Liver (tissue), 9 donors: ENCODE data around the gene KAZN. TPM values are rescaled to one million over a fixed set of nuclear protein-coding genes. Genes with fewer than 3 reads are reported as not detected.

Experiments
- DNase-seq: peaks from one replicate; pipeline ENCODE4 v3.0.0-alpha.2; 2017; ENCODE audit warnings: low spot score
- H3K27ac ChIP-seq, 2 donors: one replicate each; pipeline ENCODE4 v1.7.0; 2013; ENCODE audit warnings: inconsistent platforms in 2 of 2, low read length in 2 of 2, control low read depth in 1 of 2, low read depth in 1 of 2, mild to moderate bottlenecking in 1 of 2
- H3K27me3 ChIP-seq, 4 donors: one replicate each; pipeline versions ENCODE4 v1.6.1 to v1.7.0; 2013; ENCODE audit warnings: low read length in 3 of 4, inconsistent platforms in 1 of 4, mild to moderate bottlenecking in 1 of 4, moderate library complexity in 1 of 4; ENCODE audit not compliant: control insufficient read depth in 4 of 4, insufficient read depth in 4 of 4
- H3K36me3 ChIP-seq, 4 donors: one replicate each; pipeline versions ENCODE4 v1.6.1 to v1.7.0; 2013; ENCODE audit warnings: low read length in 3 of 4, mild to moderate bottlenecking in 3 of 4, low read depth in 1 of 4, moderate library complexity in 1 of 4; ENCODE audit not compliant: control insufficient read depth in 4 of 4, insufficient read depth in 3 of 4
- H3K4me1 ChIP-seq, 4 donors: one replicate each; pipeline versions ENCODE4 v1.6.1 to v1.7.0; 2013; ENCODE audit warnings: low read length in 3 of 4, mild to moderate bottlenecking in 3 of 4, moderate library complexity in 1 of 4; ENCODE audit not compliant: control insufficient read depth in 4 of 4, insufficient read depth in 4 of 4
- H3K4me3 ChIP-seq, 3 donors: one replicate each; pipeline versions ENCODE4 v1.6.1 to v1.7.0; 2013; ENCODE audit warnings: low read length in 3 of 3, control low read depth in 1 of 3, low read depth in 1 of 3, mild to moderate bottlenecking in 1 of 3
- H3K9ac ChIP-seq, 2 donors: one replicate each; pipeline ENCODE4 v1.7.0; 2013; ENCODE audit warnings: low read length in 2 of 2, mild to moderate bottlenecking in 2 of 2, moderate library complexity in 2 of 2, control low read depth in 1 of 2, low read depth in 1 of 2
- H3K9me3 ChIP-seq, 4 donors: one replicate each; pipeline versions ENCODE4 v1.6.1 to v1.7.0; 2013; ENCODE audit warnings: low read length in 3 of 4; ENCODE audit not compliant: control insufficient read depth in 4 of 4
- FOXA1 ChIP-seq: IDR thresholded peaks from 2 replicates; pipeline ENCODE4 v1.6.1; 2016; ENCODE audit warnings: antibody characterized with exemption
- FOXA2 ChIP-seq: IDR thresholded peaks from 2 replicates; pipeline ENCODE4 v1.6.1; 2016; ENCODE audit warnings: antibody characterized with exemption
- GABPA ChIP-seq, 2 donors: IDR thresholded peaks in 1 of 2; conservative IDR thresholded peaks in 1 of 2; 2 replicates each; pipeline ENCODE4 v1.6.1; 2016; ENCODE audit warnings: antibody characterized with exemption in 2 of 2, mild to moderate bottlenecking in 1 of 2, moderate library complexity in 1 of 2
- JUND ChIP-seq, 2 donors: IDR thresholded peaks; 2 replicates each; pipeline ENCODE4 v1.6.1; 2016; ENCODE audit warnings: antibody characterized with exemption in 2 of 2
- NR2F2 ChIP-seq: IDR thresholded peaks from 2 replicates; pipeline ENCODE4 v1.6.1; 2016; ENCODE audit warnings: antibody characterized with exemption
- RAD21 ChIP-seq, 2 donors: IDR thresholded peaks; 2 replicates each; pipeline ENCODE4 v1.6.1; 2016; ENCODE audit warnings: antibody characterized with exemption in 2 of 2, mild to moderate bottlenecking in 2 of 2
- RXRA ChIP-seq, 2 donors: IDR thresholded peaks; 2 replicates each; pipeline ENCODE4 v1.6.1; 2017 to 2018; ENCODE audit warnings: antibody characterized with exemption in 2 of 2, mild to moderate bottlenecking in 1 of 2
- SP1 ChIP-seq: IDR thresholded peaks from 2 replicates; pipeline ENCODE4 v1.6.1; 2018; ENCODE audit warnings: antibody characterized with exemption, mild to moderate bottlenecking
- TAF1 ChIP-seq: conservative IDR thresholded peaks from 2 replicates; pipeline ENCODE4 v1.6.1; 2016; ENCODE audit warnings: antibody characterized with exemption, mild to moderate bottlenecking
- YY1 ChIP-seq: IDR thresholded peaks from 2 replicates; pipeline ENCODE4 v1.6.1; 2016; ENCODE audit warnings: antibody characterized with exemption, mild to moderate bottlenecking
- WGBS: extraction: QIAGEN DNeasy Blood & Tissue Kit; methylation state at CpG from one replicate; pipeline ENCODE4 v1.1.7; 2013; 5-methylcytosine and 5-hydroxymethylcytosine counted together
- polyA plus RNA-seq, 2 donors: library from polyadenylated mRNA; stranded (reverse) in 1 of 2; unstranded in 1 of 2; fragments of 200-250 nt in 1 of 2; fragments of >200 nt in 1 of 2; fragmentation: Nextera tagmentation in 1 of 2; extraction: Ambion mirVana in 1 of 2; gene quantifications; one replicate each; pipeline versions ENCODE4 v1.2.1 to v1.2.3, GENCODE V29; 2013 to 2015
- total RNA-seq, 2 donors: library from RNA; depleted of rRNA; stranded (reverse); fragments of >200 nt; gene quantifications; one replicate each; pipeline ENCODE4 v1.2.3, GENCODE V29; 2014
- TF ChIP-seq, protein P1 (sequence below): IDR thresholded peaks from 2 replicates; pipeline ENCODE4 v1.6.1; 2016; ENCODE audit warnings: antibody characterized with exemption
- TF ChIP-seq, protein P2 (sequence below): IDR thresholded peaks from 2 replicates; pipeline ENCODE4 v1.6.1; 2016; ENCODE audit warnings: antibody characterized with exemption, mild to moderate bottlenecking
- TF ChIP-seq, protein P3 (sequence below): IDR thresholded peaks from 2 replicates; pipeline ENCODE4 v1.6.1; 2016; ENCODE audit warnings: antibody characterized with exemption
- TF ChIP-seq, protein P4 (sequence below): IDR thresholded peaks from 2 replicates; pipeline ENCODE4 v1.6.1; 2016; ENCODE audit warnings: antibody characterized with exemption
- donor health status: healthy.
- donor health status: healthy.
- donor health status: healthy.
- donor health status: healthy.
- donor health status: healthy.

KAZN gene
- total and polyA plus RNA-seq, 4 donors, result 1.9 to 6.9 (median 2.4) TPM

DNA sequence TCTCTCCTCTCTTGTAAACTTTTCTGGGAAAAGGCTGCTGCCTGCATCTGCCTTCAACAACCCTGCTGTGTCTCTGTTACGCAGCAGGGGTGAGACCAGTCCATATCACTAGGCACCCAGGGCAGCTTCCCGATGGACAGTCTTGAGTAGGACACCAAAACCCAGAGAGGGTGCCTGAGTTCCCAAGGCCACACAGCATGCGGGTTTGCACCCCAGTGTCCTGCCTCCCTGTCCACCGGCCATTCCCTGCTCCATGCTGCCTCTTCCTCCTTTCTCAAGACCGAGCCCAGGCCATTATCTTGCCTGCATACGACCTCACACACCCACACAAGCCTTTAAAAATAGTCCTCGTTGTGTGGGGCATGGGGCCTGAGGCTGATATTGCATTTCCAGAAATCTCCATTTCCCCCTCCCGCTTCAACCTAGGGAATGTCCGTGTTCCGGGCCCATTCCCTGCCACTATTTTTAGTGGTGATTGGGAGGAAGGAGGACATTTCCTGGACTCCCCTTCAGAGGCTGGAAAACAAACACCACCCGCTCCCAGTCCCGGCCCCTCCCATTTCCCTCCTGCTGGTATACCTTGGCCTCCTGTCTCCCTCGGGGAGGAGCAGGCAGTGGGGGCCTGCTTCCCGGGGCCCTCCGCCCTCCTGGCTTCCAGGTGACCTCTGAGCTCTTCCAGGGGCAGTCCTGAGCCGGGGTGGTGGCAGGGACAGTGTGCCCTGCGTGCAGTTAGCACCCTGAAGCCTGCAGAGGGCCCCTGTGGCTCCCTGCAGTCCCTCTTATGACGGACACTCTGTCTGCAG, 422.7 kb downstream of the KAZN start:
- TF ChIP-seq, protein P1, sequence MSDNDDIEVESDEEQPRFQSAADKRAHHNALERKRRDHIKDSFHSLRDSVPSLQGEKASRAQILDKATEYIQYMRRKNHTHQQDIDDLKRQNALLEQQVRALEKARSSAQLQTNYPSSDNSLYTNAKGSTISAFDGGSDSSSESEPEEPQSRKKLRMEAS, result no peak
- TF ChIP-seq FOXA2, result no peak
- peak in 1 of 2 donors; percentile 39 for TF ChIP-seq RAD21 (IDR thresholded peaks at IDR 0.05)
- peak; percentile 80 for TF ChIP-seq NR2F2
- Histone ChIP-seq H3K4me3 (no peak overlapping the region), H3K4me1 (peaks cover 0 to 10% (median 5%) of the 10 kb centered on the region in 4 donors), H3K27ac (peak overlapping the region; percentile 34 to 37), H3K36me3 (no peaks in the 10 kb centered on the region), H3K9me3 (no peaks in the 10 kb centered on the region), H3K9ac (no peak overlapping the region), H3K27me3 (no peaks in the 10 kb centered on the region)
- WGBS, result 58% methylated on average over 18 of the region's 18 CpGs
- DNase-seq, result no peak

DNA sequence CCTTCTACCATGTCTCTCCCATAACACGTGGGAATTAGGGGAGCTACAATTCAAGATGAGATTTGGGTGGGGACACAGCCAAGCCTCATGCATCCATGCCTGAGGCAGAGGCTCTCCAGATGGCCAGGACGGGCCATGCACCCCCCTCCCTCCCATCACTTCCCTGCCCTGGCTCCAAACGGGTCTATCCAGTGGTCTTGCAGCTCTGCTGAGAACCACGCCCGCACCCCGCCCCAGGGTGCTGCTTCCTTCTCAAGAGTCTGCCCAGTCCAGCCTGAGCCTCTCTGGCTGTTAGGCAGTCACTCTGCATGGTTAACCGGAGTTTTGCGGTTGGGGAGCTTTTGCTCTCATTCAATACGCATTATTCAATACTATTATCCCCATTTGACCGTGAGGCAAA, 423.6 kb downstream of the KAZN start:
- Histone ChIP-seq H3K27ac (peak overlapping the region in 1 of 2 donors; percentile 34), H3K4me1 (peaks cover 0 to 11% (median 6%) of the 10 kb centered on the region in 4 donors), H3K36me3 (no peaks in the 10 kb centered on the region), H3K27me3 (no peaks in the 10 kb centered on the region), H3K4me3 (no peak overlapping the region), H3K9ac (no peak overlapping the region), H3K9me3 (no peaks in the 10 kb centered on the region)
- no peak for DNase-seq
- WGBS, result 89% methylated on average over 10 of the region's 10 CpGs
- TF ChIP-seq, protein P2, sequence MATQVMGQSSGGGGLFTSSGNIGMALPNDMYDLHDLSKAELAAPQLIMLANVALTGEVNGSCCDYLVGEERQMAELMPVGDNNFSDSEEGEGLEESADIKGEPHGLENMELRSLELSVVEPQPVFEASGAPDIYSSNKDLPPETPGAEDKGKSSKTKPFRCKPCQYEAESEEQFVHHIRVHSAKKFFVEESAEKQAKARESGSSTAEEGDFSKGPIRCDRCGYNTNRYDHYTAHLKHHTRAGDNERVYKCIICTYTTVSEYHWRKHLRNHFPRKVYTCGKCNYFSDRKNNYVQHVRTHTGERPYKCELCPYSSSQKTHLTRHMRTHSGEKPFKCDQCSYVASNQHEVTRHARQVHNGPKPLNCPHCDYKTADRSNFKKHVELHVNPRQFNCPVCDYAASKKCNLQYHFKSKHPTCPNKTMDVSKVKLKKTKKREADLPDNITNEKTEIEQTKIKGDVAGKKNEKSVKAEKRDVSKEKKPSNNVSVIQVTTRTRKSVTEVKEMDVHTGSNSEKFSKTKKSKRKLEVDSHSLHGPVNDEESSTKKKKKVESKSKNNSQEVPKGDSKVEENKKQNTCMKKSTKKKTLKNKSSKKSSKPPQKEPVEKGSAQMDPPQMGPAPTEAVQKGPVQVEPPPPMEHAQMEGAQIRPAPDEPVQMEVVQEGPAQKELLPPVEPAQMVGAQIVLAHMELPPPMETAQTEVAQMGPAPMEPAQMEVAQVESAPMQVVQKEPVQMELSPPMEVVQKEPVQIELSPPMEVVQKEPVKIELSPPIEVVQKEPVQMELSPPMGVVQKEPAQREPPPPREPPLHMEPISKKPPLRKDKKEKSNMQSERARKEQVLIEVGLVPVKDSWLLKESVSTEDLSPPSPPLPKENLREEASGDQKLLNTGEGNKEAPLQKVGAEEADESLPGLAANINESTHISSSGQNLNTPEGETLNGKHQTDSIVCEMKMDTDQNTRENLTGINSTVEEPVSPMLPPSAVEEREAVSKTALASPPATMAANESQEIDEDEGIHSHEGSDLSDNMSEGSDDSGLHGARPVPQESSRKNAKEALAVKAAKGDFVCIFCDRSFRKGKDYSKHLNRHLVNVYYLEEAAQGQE, result no peak
- TF ChIP-seq NR2F2, result no peak
- no peak for TF ChIP-seq YY1
- TF ChIP-seq, protein P3, sequence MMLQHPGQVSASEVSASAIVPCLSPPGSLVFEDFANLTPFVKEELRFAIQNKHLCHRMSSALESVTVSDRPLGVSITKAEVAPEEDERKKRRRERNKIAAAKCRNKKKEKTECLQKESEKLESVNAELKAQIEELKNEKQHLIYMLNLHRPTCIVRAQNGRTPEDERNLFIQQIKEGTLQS, result no peak
- TF ChIP-seq GABPA (IDR thresholded peaks at IDR 0.05 in 1 of 2, conservative IDR thresholded peaks at IDR 0.05 in 1 of 2), result no peak
- TF ChIP-seq, protein P4, sequence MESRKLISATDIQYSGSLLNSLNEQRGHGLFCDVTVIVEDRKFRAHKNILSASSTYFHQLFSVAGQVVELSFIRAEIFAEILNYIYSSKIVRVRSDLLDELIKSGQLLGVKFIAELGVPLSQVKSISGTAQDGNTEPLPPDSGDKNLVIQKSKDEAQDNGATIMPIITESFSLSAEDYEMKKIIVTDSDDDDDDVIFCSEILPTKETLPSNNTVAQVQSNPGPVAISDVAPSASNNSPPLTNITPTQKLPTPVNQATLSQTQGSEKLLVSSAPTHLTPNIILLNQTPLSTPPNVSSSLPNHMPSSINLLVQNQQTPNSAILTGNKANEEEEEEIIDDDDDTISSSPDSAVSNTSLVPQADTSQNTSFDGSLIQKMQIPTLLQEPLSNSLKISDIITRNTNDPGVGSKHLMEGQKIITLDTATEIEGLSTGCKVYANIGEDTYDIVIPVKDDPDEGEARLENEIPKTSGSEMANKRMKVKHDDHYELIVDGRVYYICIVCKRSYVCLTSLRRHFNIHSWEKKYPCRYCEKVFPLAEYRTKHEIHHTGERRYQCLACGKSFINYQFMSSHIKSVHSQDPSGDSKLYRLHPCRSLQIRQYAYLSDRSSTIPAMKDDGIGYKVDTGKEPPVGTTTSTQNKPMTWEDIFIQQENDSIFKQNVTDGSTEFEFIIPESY, result no peak
- no peak for TF ChIP-seq TAF1
- TF ChIP-seq JUND (IDR thresholded peaks at IDR 0.05), result no peak
- no peak for TF ChIP-seq RAD21 (IDR thresholded peaks at IDR 0.05)
- TF ChIP-seq RXRA (IDR thresholded peaks at IDR 0.05), result no peak
- no peak for TF ChIP-seq SP1
- TF ChIP-seq FOXA2, result no peak
- TF ChIP-seq FOXA1, result no peak
